ENCODE results near the gene DYNC1H1. TPM values are rescaled to one million over a fixed set of nuclear protein-coding genes. Genes with fewer than 3 reads are reported as not detected.

The DYNC1H1 gene
- total and polyA plus RNA-seq, 7 donors, result 117 to 634 (median 332) TPM

DNA sequence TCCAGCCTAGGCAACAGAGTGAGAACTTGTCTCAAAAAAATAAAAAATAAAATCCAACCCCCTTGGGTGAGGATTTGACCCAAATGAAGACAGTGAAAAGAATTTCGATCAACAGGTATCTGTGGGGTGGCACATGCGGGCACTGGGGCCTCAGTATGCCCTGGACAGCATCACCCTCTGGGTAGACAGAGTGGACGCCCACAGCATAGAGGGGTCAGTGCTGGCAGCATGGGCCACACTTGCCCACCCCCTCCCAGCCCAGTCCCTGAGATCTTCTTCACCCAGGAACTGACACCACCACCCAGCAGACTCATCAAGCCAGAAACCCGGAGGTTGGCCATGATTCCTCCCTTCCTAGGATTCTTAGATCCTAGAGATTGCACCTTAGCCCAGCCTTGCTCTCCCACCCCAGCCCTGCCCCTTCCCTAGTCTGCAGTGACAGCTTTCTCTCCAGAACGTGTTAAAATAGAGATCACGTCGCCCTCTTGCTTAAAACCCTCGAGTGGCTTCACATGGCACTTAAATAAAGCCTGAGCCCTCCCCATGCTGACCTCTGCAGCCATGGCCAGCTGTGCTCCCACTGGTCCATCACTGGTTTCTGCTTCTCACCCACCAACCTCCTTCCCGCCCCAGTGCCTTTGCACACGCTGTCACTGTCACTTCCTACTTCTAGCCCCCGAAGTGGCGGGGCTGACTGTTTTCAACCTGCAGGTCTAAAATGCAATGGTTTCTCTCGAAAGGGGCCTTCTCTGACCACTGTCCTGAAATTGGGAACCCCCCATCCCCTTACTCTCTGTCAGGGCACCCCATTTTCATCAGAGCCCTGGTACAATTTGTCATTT, 26.2 kb upstream of the DYNC1H1 start:
- Histone ChIP-seq H3K9me3 (no peaks in the 10 kb centered on the region), H3K27me3 (ENCODE audit: insufficient read depth in 3 of 3, low read length in 2 of 3) (no peaks in the 10 kb centered on the region), H3K27ac (no peak overlapping the region), H3K4me3 (no peak overlapping the region), H3K4me1 (no peaks in the 10 kb centered on the region), H3K36me3 (ENCODE audit: insufficient read depth in 1 of 2, low read depth in 1 of 2) (no peaks in the 10 kb centered on the region)
- 54 to 59% (median 57%) methylated on average over 12 to 13 of the region's 13 CpGs for WGBS, 3 donors
- intact Hi-C loops (cut with DNase I), result no loop called here
- TF ChIP-seq, protein P1, sequence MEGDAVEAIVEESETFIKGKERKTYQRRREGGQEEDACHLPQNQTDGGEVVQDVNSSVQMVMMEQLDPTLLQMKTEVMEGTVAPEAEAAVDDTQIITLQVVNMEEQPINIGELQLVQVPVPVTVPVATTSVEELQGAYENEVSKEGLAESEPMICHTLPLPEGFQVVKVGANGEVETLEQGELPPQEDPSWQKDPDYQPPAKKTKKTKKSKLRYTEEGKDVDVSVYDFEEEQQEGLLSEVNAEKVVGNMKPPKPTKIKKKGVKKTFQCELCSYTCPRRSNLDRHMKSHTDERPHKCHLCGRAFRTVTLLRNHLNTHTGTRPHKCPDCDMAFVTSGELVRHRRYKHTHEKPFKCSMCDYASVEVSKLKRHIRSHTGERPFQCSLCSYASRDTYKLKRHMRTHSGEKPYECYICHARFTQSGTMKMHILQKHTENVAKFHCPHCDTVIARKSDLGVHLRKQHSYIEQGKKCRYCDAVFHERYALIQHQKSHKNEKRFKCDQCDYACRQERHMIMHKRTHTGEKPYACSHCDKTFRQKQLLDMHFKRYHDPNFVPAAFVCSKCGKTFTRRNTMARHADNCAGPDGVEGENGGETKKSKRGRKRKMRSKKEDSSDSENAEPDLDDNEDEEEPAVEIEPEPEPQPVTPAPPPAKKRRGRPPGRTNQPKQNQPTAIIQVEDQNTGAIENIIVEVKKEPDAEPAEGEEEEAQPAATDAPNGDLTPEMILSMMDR (IDR thresholded peaks at IDR 0.05), result no peak
- ATAC-seq (no peak), DNase-seq (peak in 1 of 2 donors; percentile 26)

DNA sequence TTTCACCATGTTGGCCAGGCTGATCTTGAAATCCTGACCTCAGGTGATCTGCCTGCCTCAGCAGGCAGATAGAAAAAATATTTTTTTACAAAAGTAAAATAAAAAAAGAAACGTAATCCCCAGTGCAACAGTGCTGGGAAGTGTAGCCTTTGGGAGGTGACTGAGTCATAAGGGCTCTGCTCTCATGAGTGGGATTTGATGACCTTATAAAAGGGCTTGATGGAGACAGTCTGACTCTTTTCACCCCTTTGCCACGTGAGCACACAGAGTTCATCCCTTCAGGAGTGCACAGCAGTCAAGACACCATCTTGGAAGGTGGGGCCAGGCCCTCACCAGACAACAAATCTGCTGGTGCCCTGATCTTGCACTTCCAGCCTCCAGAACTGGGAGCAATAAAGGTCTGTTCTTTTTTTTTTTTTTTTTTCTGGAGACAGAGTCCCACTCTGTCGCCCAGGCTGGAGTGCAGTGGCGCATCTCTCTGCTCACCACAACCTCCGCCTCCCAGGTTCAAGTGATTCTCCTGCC, 24.7 kb upstream of the DYNC1H1 start:
- intact Hi-C loops (cut with DNase I), result loop anchor here in 1 of 2 donors (10.0 kb wide), 1 partner anchor 145 kb away; no protein-coding TSS in a partner anchor
- H3K4me3 ChIP-seq, result no peak overlapping the region
- no peaks in the 10 kb centered on the region for H3K4me1 ChIP-seq
- H3K27me3 ChIP-seq (ENCODE audit: insufficient read depth in 3 of 3, low read length in 2 of 3), result no peaks in the 10 kb centered on the region
- TF ChIP-seq, protein P1 (IDR thresholded peaks at IDR 0.05), result no peak
- DNase-seq (no peak), ATAC-seq (no peak)
- H3K9me3 ChIP-seq, result no peaks in the 10 kb centered on the region
- H3K27ac ChIP-seq, result no peak overlapping the region
- 68 to 78% (median 73%) methylated on average over 5 of the region's 5 CpGs for WGBS, 3 donors
- no peaks in the 10 kb centered on the region for H3K36me3 ChIP-seq (ENCODE audit: insufficient read depth in 1 of 2, low read depth in 1 of 2)

DNA sequence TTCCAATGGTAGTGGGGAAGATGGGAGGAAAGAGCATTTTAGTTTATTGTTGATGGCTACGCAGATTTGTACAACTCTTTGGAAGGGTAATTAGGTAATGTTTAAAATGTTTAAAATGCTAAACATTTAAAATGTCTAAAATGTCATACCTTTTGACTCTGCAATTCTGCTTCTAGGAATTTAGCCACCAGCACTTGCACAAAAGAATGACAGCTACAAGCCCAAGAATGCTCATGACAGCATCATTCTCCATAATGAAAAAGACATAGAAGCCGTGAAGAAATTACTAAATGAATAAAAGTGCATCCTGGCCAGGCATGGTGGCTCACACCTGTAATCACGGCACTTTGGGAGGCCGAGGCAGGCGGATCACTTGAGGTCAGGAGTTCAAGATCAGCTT, 19.9 kb upstream of the DYNC1H1 start:
- no peaks in the 10 kb centered on the region for H3K36me3 ChIP-seq (ENCODE audit: insufficient read depth in 1 of 2, low read depth in 1 of 2)
- WGBS, 3 donors, result 66 to 77% (median 70%) methylated on average over 5 of the region's 5 CpGs
- no peak overlapping the region for H3K4me3 ChIP-seq
- intact Hi-C loops (cut with DNase I), result loop anchor here in 1 of 2 donors (10.0 kb wide), 1 partner anchor 150 kb away; no protein-coding TSS in a partner anchor
- H3K9me3 ChIP-seq, result no peaks in the 10 kb centered on the region
- no peak overlapping the region for H3K27ac ChIP-seq
- ATAC-seq (no peak), DNase-seq (no peak)
- TF ChIP-seq, protein P1 (IDR thresholded peaks at IDR 0.05), result no peak
- H3K4me1 ChIP-seq, result peaks cover 5% of the 10 kb centered on the region
- no peaks in the 10 kb centered on the region for H3K27me3 ChIP-seq (ENCODE audit: insufficient read depth in 3 of 3, low read length in 2 of 3)

DNA sequence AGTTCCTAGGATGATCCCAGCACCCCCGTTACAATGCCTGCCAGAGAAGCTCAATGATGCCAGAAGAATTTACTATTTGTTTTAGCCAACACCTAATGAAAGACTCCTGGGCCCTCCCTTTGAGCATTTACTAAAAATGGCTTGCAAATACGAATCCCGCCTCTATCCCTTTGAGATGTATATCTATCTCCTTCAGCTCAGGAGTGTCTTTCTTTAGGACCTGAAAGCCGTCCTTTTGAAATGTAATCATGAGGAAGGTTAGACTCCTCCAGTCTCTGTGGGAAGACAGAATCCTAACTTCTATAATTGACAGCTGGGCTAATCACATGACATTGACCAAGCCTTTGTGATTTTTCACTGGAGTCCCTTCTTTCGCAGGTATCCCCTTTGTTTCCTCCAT, 19.2 kb upstream of the DYNC1H1 start:
- no peak for ATAC-seq
- H3K36me3 ChIP-seq (ENCODE audit: insufficient read depth in 1 of 2, low read depth in 1 of 2), result no peaks in the 10 kb centered on the region
- TF ChIP-seq, protein P1 (IDR thresholded peaks at IDR 0.05), result no peak
- H3K9me3 ChIP-seq, result no peaks in the 10 kb centered on the region
- no peaks in the 10 kb centered on the region for H3K27me3 ChIP-seq (ENCODE audit: insufficient read depth in 3 of 3, low read length in 2 of 3)
- H3K4me1 ChIP-seq, result peaks cover 12% of the 10 kb centered on the region
- no peak overlapping the region for H3K4me3 ChIP-seq
- no peak for DNase-seq
- WGBS, 3 donors, result 10 to 16% (median 14%) methylated on average over 5 of the region's 5 CpGs
- no peak overlapping the region for H3K27ac ChIP-seq
- intact Hi-C loops (cut with DNase I), result loop anchor here (5.0 to 10.0 kb wide), 3 partner anchors 150 to 178 kb away; no protein-coding TSS in a partner anchor

Data from psoas muscle (tissue), 8 donors.